SJSA1 (cell line): ENCODE data around the gene LDLRAD2. TPM values are rescaled to one million over a fixed set of nuclear protein-coding genes. Genes with fewer than 3 reads are reported as not detected.

Experiments
- DNase-seq, 2 experiments: peaks; one replicate each; pipeline ENCODE4 v3.0.0-alpha.2; 2015 to 2020; ENCODE audit warnings: low spot score in 2 of 2, low read depth in 1 of 2
- H3K27ac ChIP-seq: fragments of 250-450 bp; sonication (Bioruptor Pico); 2 replicates; pipeline ENCODE4 v1.5.1; 2020; ENCODE audit warnings: mild to moderate bottlenecking, moderate library complexity
- H3K27me3 ChIP-seq: fragments of 250-450 bp; sonication (Bioruptor Pico); replicated peaks from 2 replicates; pipeline ENCODE4 v1.5.1; 2020; ENCODE audit warnings: mild to moderate bottlenecking, moderate library complexity
- H3K36me3 ChIP-seq: fragments of 250-450 bp; sonication (Bioruptor Pico); 2 replicates; pipeline ENCODE4 v1.5.1; 2020; ENCODE audit warnings: mild to moderate bottlenecking
- H3K4me1 ChIP-seq: fragments of 250-450 bp; sonication (Bioruptor Pico); replicated peaks from 2 replicates; pipeline ENCODE4 v1.6.1; 2021; ENCODE audit warnings: mild to moderate bottlenecking
- H3K4me3 ChIP-seq: fragments of 250-450 bp; sonication (Bioruptor Pico); 2 replicates; pipeline ENCODE4 v1.5.1; 2020; ENCODE audit warnings: mild to moderate bottlenecking
- H3K9me3 ChIP-seq: fragments of 250-450 bp; sonication (Bioruptor Pico); replicated peaks from 2 replicates; pipeline ENCODE4 v1.5.1; 2020; ENCODE audit warnings: mild to moderate bottlenecking
- total RNA-seq: library from RNA; depleted of rRNA; stranded (reverse); fragments of >200 nt; shearing (Covaris generic); gene quantifications from 2 replicates; pipeline ENCODE4 v1.2.3, GENCODE V29; 2014

Gene LDLRAD2
- total RNA-seq, 1 experiment from 2014 or later, result not detected

DNA sequence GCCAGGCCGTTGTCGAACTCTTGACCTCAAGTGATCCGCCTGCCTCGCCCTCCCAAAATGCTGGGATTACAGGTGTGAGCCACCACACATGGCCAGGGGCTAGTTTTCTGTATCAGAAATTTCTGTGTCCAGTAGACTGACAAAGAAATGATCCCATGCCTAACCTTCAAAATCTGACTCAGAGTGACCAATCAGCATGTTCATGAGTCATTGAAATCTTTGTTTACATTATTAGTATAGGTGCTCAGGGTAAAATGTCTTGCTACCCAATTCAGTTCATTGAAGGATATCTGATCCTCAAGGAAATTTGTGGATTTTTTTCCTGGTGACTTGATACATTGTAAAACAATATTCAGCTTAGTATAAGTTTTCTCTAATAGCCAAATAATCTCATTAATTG, 11.0 kb upstream of the LDLRAD2 start:
- no peaks in the 10 kb centered on the region for H3K36me3 ChIP-seq
- H3K27me3 ChIP-seq, result no peaks in the 10 kb centered on the region
- no peaks in the 10 kb centered on the region; the same call in 1 of the 2 replicates for H3K4me1 ChIP-seq
- DNase-seq, result no peak
- no peak overlapping the region for H3K27ac ChIP-seq
- no peaks in the 10 kb centered on the region for H3K9me3 ChIP-seq
- H3K4me3 ChIP-seq, result no peak overlapping the region

DNA sequence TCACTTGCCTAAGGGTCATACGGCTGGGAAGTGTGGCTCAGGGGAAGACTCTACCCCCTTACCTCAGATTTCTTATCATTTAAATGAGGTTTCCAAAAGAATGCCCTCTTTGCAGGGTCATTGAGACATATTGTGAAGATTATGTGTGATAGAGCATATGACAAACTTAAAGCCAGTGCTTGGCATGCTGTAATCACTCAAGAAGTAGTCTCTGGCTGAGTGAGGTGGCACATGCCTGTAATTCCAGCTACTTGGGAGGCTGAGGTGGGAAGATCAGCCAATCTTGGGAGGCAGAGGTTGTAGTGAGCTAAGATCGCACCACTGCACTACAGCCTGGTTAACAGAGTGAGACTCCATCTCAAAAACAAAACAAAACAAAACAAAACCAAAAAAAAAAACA, 7.5 kb upstream of the LDLRAD2 start:
- H3K27ac ChIP-seq, result no peak overlapping the region
- no peaks in the 10 kb centered on the region for H3K36me3 ChIP-seq
- no peaks in the 10 kb centered on the region for H3K27me3 ChIP-seq
- H3K4me3 ChIP-seq, result no peak overlapping the region
- DNase-seq, result no peak
- H3K4me1 ChIP-seq, result no peaks in the 10 kb centered on the region; the same call in 1 of the 2 replicates
- no peaks in the 10 kb centered on the region for H3K9me3 ChIP-seq

DNA sequence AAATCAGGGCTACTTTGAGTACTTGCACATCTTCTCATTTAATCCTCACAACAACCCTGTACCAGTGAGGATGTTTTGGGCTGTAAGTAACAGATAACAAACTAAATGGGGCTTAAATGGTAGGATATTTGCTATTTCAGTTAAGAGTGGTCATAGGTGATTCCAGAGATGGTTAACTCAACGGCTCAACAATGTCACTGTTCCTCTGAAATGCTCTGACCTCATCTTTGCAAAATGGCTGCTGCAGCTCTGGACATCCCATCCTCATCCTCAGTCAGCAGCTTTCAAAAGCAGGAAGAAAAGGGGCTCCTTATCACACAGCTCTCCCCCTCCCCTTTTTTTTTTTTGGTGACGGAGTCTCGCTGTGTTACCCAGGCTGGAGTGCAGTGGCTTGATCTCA, 1.5 kb downstream of the LDLRAD2 start:
- H3K36me3 ChIP-seq, result peaks cover 3% of the 10 kb centered on the region; the same call in 1 of the 2 replicates
- H3K4me3 ChIP-seq, result no peak overlapping the region
- no peak overlapping the region for H3K27ac ChIP-seq
- DNase-seq, result no peak
- H3K27me3 ChIP-seq, result no peaks in the 10 kb centered on the region
- no peaks in the 10 kb centered on the region for H3K4me1 ChIP-seq
- H3K9me3 ChIP-seq, result no peaks in the 10 kb centered on the region

DNA sequence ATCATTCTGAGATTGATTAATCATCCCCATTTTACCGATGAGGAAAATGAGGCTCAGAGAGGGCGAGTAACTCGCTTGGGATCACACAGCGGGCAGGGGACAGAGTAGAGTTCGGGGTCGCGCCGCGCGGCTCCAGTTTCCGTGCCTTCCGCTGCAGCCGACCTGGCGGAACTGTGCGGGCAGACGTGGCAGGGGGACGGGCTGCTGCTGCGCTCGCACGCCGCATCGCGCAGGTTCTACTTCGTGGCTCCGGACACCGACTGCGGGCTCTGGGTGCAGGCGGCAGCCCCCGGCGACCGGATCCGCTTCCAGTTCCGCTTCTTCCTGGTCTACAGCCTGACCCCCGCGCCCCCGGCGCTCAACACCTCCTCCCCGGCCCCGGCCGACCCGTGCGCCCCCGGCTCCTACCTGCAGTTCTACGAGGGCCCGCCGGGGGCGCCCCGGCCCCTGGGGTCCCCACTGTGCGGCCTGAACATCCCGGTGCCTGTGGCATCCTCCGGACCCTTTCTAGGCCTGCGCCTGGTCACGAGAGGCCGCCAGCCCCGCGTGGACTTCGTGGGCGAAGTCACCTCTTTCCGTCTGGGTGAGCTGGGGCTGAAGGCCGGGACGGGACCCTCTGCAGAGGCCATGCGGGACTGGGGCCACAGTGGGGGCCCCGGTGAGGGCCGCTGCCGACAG, 2.3 kb downstream of the LDLRAD2 start:
- no peaks in the 10 kb centered on the region for H3K27me3 ChIP-seq
- H3K36me3 ChIP-seq, result peaks cover 3% of the 10 kb centered on the region; the same call in 1 of the 2 replicates
- H3K27ac ChIP-seq, result no peak overlapping the region
- H3K4me1 ChIP-seq, result no peaks in the 10 kb centered on the region
- H3K4me3 ChIP-seq, result no peak overlapping the region
- no peak for DNase-seq
- H3K9me3 ChIP-seq, result no peaks in the 10 kb centered on the region

DNA sequence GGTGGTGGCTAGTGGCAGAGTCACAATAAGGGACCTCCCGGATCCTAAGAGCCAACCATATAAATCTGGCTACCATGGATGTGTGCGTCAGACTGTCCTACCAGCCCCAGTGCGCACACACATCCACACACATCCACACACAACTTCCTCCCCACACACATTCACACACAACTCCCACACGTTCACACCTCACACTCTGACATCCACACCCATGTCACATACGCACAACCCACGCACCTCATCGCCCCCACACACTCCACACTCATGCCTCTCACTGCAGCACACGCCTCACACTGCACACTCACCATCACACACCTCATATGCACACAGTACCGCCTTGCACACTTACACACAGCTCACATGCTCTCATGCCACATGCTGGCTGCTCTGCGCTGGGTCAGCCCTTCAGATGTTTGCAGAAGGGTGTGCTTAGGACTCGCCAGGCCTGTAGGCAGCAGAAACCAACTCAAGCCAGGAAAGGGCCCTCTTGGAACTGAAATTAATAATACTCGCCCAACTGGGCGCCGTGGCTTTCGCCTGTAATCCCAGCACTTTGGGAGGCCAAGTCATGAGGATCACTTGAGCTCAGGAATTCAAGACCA, 3.0 kb downstream of the LDLRAD2 start:
- DNase-seq, result no peak
- Histone ChIP-seq H3K4me1 (no peaks in the 10 kb centered on the region), H3K36me3 (peaks cover 3% of the 10 kb centered on the region; the same call in 1 of the 2 replicates), H3K27ac (no peak overlapping the region), H3K9me3 (no peaks in the 10 kb centered on the region), H3K27me3 (no peaks in the 10 kb centered on the region), H3K4me3 (no peak overlapping the region)

DNA sequence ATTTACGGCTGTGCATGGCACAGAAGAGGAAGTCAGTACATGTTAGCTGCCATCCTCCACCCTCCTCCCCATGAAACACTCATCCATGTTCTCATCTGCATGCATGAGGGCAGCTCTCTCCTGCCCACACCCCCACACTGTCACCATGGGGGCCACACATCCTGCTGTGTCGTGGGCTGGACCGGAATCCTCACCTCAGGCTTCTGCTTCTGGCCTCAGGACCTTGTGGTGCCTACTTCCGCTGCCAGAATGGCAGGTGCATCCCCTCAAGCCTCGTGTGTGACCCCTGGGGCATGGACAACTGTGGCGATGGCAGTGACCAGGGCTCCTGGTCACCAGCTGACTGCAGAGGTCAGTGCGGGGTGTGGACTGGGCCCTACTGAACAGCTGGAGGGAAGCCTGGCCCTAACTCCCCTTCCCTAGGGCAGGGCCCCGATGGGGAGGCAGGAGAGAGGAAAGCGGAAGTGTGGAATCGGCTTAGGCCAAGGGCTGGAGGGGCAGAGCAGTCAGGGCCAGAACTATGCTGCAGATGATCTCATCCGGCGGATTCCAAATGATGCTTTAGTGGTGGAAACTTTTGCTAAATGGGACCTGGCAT, 3.8 kb downstream of the LDLRAD2 start:
- no peak for DNase-seq
- H3K36me3 ChIP-seq, result peaks cover 3% of the 10 kb centered on the region; the same call in 1 of the 2 replicates
- no peaks in the 10 kb centered on the region for H3K9me3 ChIP-seq
- no peaks in the 10 kb centered on the region for H3K27me3 ChIP-seq
- no peak overlapping the region for H3K27ac ChIP-seq
- no peaks in the 10 kb centered on the region for H3K4me1 ChIP-seq
- H3K4me3 ChIP-seq, result no peak overlapping the region

DNA sequence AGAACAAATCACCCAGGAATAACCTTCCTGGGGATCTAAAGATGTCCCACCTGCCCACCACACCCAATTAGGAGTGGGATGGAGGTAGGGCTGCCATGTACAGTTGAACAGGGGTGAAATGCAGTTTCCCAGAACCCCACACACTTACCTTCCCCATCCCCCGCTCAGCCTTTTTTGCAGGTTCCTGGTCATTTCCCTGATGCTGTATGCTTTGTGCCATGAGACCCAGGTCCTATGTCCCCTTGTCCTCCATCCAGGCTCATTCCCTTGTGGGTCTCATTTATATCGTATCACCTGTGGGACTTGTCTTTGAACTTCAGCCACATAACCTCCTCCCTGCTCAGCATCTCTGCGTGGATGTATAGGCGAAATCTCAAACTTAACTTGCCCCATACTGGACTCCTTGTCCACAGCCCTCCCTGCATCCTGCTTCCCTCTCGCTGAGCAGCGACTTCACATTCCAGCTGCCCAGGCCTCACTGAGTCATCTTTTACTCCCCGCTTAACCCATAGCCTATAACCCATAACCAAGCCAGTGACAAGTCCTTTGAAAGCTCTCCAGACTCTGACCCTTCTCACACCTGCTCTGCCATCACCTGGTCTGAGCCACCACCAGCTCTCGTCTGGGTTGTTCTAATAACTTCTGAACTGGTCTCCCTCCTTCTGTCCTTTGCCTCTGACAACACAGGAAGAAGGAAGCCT, 4.7 kb downstream of the LDLRAD2 start:
- H3K9me3 ChIP-seq, result no peaks in the 10 kb centered on the region
- peaks cover 3% of the 10 kb centered on the region for H3K36me3 ChIP-seq
- no peaks in the 10 kb centered on the region for H3K4me1 ChIP-seq
- H3K4me3 ChIP-seq, result no peak overlapping the region
- no peak for DNase-seq
- no peak overlapping the region for H3K27ac ChIP-seq
- H3K27me3 ChIP-seq, result no peaks in the 10 kb centered on the region

DNA sequence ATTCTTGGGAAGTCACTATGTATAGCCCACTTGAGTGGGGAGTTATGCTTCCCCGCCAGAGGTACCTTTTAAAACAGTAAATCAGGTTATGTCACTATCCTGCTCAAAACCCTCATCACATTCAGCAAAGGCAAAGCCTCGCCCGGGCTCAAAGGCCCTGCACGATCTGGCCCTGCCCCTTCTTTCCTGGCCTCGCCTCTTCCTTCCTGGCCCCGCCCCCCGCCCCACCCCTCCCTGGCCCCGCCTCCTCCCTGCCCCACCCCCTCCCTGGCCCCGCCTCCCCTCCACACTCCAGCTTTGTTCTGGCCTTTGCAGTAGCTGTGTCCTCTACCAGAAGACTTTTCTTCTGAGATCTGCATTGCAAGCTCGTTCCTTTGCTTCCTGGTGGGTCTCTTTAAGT, 6.6 kb downstream of the LDLRAD2 start:
- Histone ChIP-seq H3K4me1 (no peaks in the 10 kb centered on the region), H3K9me3 (no peaks in the 10 kb centered on the region)
- no peak for DNase-seq

DNA sequence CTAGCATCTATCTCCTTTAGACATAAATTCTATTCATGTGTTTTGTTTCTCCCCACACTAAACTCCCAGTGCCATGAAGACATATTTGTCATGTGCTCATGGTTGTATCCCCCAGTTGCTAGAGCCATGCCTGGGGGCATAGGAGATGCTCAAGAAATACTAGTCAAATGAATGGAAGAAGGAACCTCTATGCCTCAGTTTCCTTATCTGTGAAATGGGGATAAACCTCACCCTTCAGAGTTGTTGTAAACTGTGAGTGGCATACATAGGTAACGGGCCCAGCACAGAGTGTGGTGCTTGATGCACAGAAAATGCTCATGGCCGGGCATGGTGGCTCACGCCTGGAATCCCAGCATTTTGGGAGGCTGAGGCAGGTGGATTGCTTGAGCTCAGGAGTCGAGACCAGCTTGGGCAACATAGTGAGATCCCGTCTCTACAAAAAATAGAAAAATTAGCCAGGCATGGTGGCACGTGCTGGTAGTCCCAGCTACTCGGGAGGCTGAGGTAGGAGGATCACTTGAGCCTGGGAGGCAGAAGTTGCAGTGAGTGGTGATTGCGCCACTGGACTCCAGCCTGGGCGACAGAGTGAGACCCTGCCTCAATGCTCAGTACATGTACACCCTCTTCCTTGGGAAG, 8.7 kb downstream of the LDLRAD2 start:
- DNase-seq, result no peak
- Histone ChIP-seq H3K4me1 (no peaks in the 10 kb centered on the region), H3K9me3 (no peaks in the 10 kb centered on the region), H3K36me3 (peaks cover 32% of the 10 kb centered on the region), H3K27ac (no peak overlapping the region), H3K27me3 (no peaks in the 10 kb centered on the region), H3K4me3 (no peak overlapping the region)

More for the DNA sequence above, 6.6 kb downstream of the LDLRAD2 start:
- H3K36me3 ChIP-seq, result peaks cover 14% of the 10 kb centered on the region
- H3K4me3 ChIP-seq, result no peak overlapping the region
- no peak overlapping the region for H3K27ac ChIP-seq
- no peaks in the 10 kb centered on the region for H3K27me3 ChIP-seq

DNA sequence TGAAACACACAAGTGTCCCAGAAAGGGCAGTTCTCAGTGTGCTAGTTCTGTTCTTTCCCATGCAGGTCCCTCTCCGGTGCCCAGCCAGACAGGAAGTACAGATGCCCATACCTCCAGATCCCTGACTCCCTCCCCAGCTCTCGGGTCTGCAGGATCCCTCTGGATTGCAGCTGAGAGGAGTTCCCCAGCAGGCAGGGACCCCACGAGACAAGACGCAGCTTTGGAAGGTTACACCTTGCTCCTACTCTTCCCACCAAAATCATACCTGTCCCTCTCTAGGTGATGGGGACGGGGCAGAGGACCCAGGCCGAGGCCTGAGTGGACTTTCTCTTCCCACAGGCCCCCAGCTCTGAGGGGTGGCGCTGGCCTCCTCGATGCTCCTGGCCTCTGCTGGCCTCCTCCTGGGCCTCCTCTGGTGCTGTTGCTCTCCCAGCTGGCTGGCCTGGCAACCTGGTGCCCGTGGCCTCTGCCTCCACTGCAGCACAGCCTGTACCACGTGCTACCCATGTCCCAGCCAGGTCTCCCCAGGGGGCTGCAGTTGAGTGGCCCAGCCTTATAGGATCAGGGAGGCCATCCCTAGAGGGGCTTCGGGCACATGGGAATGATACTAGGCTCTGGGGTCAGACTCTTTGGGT, 9.4 kb downstream of the LDLRAD2 start:
- DNase-seq, result no peak
- Histone ChIP-seq H3K4me3 (no peak overlapping the region), H3K27me3 (no peaks in the 10 kb centered on the region), H3K36me3 (peaks cover 40% of the 10 kb centered on the region), H3K9me3 (no peaks in the 10 kb centered on the region), H3K27ac (no peak overlapping the region), H3K4me1 (no peaks in the 10 kb centered on the region)

DNA sequence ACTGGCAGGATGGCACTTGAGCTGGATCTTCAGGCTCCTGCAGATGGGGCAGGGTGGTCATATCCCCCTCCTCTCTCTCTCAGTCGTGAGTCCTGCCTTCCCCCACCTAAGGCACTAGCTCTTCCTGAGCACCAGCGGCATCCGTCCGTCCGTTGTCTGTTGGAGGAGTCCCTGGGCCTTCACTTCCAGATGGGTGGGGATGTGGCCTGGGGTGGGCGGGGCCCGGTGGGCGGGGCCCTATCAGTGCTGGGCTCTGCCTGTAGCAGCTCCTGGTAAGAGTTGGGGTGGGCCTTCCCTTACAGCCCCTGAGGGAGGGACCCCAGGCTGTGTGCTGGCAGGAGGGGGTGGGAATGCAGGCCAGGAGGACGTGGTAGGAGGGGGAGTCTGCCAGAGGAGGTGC, 10.3 kb downstream of the LDLRAD2 start:
- no peak for DNase-seq
- H3K36me3 ChIP-seq, result peaks cover 47% of the 10 kb centered on the region
- no peak overlapping the region for H3K27ac ChIP-seq
- H3K9me3 ChIP-seq, result no peaks in the 10 kb centered on the region
- no peaks in the 10 kb centered on the region for H3K27me3 ChIP-seq
- no peak overlapping the region for H3K4me3 ChIP-seq
- H3K4me1 ChIP-seq, result no peaks in the 10 kb centered on the region

DNA sequence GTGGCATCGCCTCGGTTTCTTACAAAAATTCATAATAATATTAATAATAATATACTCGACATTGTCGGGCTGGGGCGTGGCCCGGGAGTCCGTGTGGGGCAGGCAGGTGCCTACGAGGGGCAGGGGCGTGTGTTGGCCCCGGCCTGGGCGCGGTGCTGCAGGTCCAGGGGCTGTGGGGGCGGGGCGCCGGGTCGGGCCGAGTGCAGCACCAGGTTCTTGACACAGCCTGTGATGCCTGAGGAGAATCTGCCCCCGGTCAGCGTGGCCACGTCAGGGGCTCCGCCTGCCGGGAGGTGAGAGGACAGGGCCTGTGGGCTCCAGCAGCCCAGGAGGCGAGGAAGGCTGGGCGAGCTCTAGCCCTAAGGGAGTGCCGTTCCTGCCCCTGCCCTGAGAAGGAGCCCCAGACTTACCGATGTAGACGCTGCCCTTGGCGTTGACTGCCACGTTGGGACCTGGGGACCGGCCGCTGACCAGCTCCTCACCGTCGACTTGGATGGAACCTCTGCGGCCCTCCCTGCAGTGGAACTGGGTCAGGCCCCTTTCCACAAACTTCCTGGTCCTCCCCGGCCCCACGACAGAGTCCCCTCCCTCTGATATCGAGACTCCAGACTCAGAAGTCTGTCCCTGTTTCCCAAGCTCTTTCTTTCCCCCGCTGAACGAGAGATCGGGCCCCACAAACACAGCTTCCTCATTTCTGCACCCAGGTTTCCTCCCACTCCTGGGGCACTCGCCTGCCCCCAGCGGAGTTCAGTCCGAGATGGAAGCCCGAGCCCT, 11.3 kb downstream of the LDLRAD2 start:
- no peaks in the 10 kb centered on the region for H3K27me3 ChIP-seq
- H3K9me3 ChIP-seq, result no peaks in the 10 kb centered on the region
- H3K36me3 ChIP-seq, result peaks cover 54% of the 10 kb centered on the region
- DNase-seq, result peak in 1 of 2 experiments; percentile 40
- no peaks in the 10 kb centered on the region for H3K4me1 ChIP-seq
- no peak overlapping the region for H3K27ac ChIP-seq
- H3K4me3 ChIP-seq, result no peak overlapping the region
